IMR-90 (cell line): ENCODE results near the gene NAA80. TPM values are rescaled to one million over a fixed set of nuclear protein-coding genes. Genes with fewer than 3 reads are reported as not detected.

Source experiments
- ATAC-seq: fragments of 200-7000 bp; cut with Tn5 transposase; 2 replicates; pipeline ENCODE4 v1.9.1; 2020; ENCODE audit warnings: low read depth, mild to moderate bottlenecking, moderate library complexity
- BruUV-seq: library from RNA; stranded (reverse); fragments of 400-500 nt; replicated peaks from 2 replicates; lab custom pipeline; 2021; lab: Mats Ljungman, UMichigan
- CTCF ChIA-PET: fragments of 300-600 bp; formaldehyde crosslinking; extraction: SDS; loops from one replicate; lab custom pipeline; 2021; ENCODE audit warnings: antibody characterized with exemption; lab: Yijun Ruan, JAX
- POLR2A ChIA-PET: fragments of 300-600 bp; sonication (Branson Sonifier 250); formaldehyde crosslinking; loops from one replicate; lab custom pipeline; 2022; ENCODE audit warnings: antibody characterized with exemption; ENCODE audit not compliant: unreplicated experiment; lab: Charles Lee
- DNase-seq: peaks from one replicate; pipeline ENCODE4 v3.0.0; 2013
- H2AFZ ChIP-seq: replicated peaks from 2 replicates; pipeline ENCODE3; 2013; ENCODE audit warnings: low read length, mild to moderate bottlenecking; ENCODE audit not compliant: poor library complexity
- H2AK5ac ChIP-seq: 2 replicates; pipeline ENCODE4 v1.6.1; 2013; ENCODE audit warnings: low read depth, low read length, inconsistent platforms
- H2AK9ac ChIP-seq: replicated peaks from 2 replicates; pipeline ENCODE3; 2013; ENCODE audit warnings: mild to moderate bottlenecking, low read depth, low read length, moderate library complexity; ENCODE audit not compliant: poor library complexity
- H2BK120ac ChIP-seq: 2 replicates; pipeline ENCODE4 v1.6.1; 2013; ENCODE audit warnings: low read depth, low read length, inconsistent platforms
- H2BK15ac ChIP-seq: 3 replicates; pipeline ENCODE4 v1.6.1; 2013; ENCODE audit warnings: low read depth, low read length, inconsistent platforms
- H2BK20ac ChIP-seq: 2 replicates; pipeline ENCODE4 v1.6.1; 2013; ENCODE audit warnings: low read depth, mild to moderate bottlenecking, inconsistent platforms, low read length, moderate library complexity
- H2BK5ac ChIP-seq: 2 replicates; pipeline ENCODE4 v1.6.1; 2013; ENCODE audit warnings: mild to moderate bottlenecking, low read depth, low read length, inconsistent platforms; ENCODE audit not compliant: poor library complexity, severe bottlenecking
- H3K14ac ChIP-seq: replicated peaks from 2 replicates; pipeline ENCODE4 v1.6.1; 2013; ENCODE audit warnings: low read depth, low read length, inconsistent platforms
- H3K18ac ChIP-seq: 2 replicates; pipeline ENCODE4 v1.6.1; 2013; ENCODE audit warnings: low read depth, low read length, control low read depth
- H3K23ac ChIP-seq: 2 replicates; pipeline ENCODE4 v1.6.1; 2013; ENCODE audit warnings: low read depth, low read length, inconsistent platforms
- H3K27ac ChIP-seq: 2 replicates; pipeline ENCODE4 v1.5.1; 2013; ENCODE audit warnings: mild to moderate bottlenecking, control low read depth, low read length; ENCODE audit not compliant: insufficient read depth
- H3K27me3 ChIP-seq: 2 replicates; pipeline ENCODE4 v1.6.1; 2013; ENCODE audit warnings: low read length; ENCODE audit not compliant: control insufficient read depth, insufficient read depth
- H3K36me3 ChIP-seq: 2 replicates; pipeline ENCODE4 v1.6.1; 2013; ENCODE audit warnings: low read length, mixed read lengths; ENCODE audit not compliant: control insufficient read depth, insufficient read depth
- H3K4ac ChIP-seq: 2 replicates; pipeline ENCODE4 v1.6.1; 2013; ENCODE audit warnings: low read depth, low read length, inconsistent platforms
- H3K4me1 ChIP-seq: 2 replicates; pipeline ENCODE4 v1.6.1; 2013; ENCODE audit warnings: low read length, mixed read lengths; ENCODE audit not compliant: control insufficient read depth, insufficient read depth
- H3K4me2 ChIP-seq: 2 replicates; pipeline ENCODE4 v1.6.1; 2013; ENCODE audit warnings: low read depth, mild to moderate bottlenecking, control low read depth, low read length, moderate library complexity
- H3K4me3 ChIP-seq: 2 replicates; pipeline ENCODE4 v1.5.1; 2013; ENCODE audit warnings: low read depth, mild to moderate bottlenecking, control low read depth, low read length, moderate library complexity; ENCODE audit not compliant: insufficient read depth
- H3K56ac ChIP-seq: 2 replicates; pipeline ENCODE4 v1.6.1; 2013; ENCODE audit warnings: low read length, inconsistent platforms; ENCODE audit not compliant: insufficient read depth; ENCODE audit errors: extremely low read depth
- H3K79me1 ChIP-seq, 2 experiments: 2 replicates each; pipeline ENCODE4 v1.6.1; 2013; ENCODE audit warnings: low read length in 2 of 2, inconsistent platforms in 1 of 2, low read depth in 1 of 2
- H3K9ac ChIP-seq: 2 replicates; pipeline ENCODE4 v1.6.1; 2013; ENCODE audit warnings: low read depth, low read length, control low read depth
- H3K9me1 ChIP-seq: 2 replicates; pipeline ENCODE4 v1.6.1; 2013; ENCODE audit warnings: low read length, inconsistent platforms; ENCODE audit not compliant: insufficient read depth
- H3K9me3 ChIP-seq: 2 replicates; pipeline ENCODE4 v1.6.1; 2013; ENCODE audit warnings: low read length; ENCODE audit not compliant: control insufficient read depth, insufficient read depth
- H4K20me1 ChIP-seq: 2 replicates; pipeline ENCODE4 v1.6.1; 2013; ENCODE audit warnings: low read length, inconsistent platforms; ENCODE audit not compliant: insufficient read depth
- H4K5ac ChIP-seq: 2 replicates; pipeline ENCODE4 v1.6.1; 2013; ENCODE audit warnings: mild to moderate bottlenecking, low read depth, low read length, control low read depth
- H4K8ac ChIP-seq, 2 experiments: 2 replicates each; pipeline ENCODE4 v1.6.1; 2013; ENCODE audit warnings: low read depth in 2 of 2, low read length in 2 of 2, control low read depth in 1 of 2, inconsistent platforms in 1 of 2
- H4K91ac ChIP-seq: 2 replicates; pipeline ENCODE4 v1.6.1; 2013; ENCODE audit warnings: low read depth, low read length, inconsistent platforms; ENCODE audit not compliant: insufficient read depth
- CEBPB ChIP-seq: IDR thresholded peaks from 2 replicates; pipeline ENCODE4 v1.6.1; 2012; ENCODE audit warnings: low read depth, low read length, improper control_type of control experiment
- CHD1 ChIP-seq: IDR thresholded peaks from 2 replicates; pipeline ENCODE4 v1.6.1; 2012; ENCODE audit warnings: low read depth, low read length, improper control_type of control experiment
- FOS ChIP-seq: fragments of 150-350 bp; IDR thresholded peaks from 2 replicates; pipeline ENCODE4 v1.6.1; 2016; ENCODE audit warnings: low read depth, low read length
- MAFK ChIP-seq: IDR thresholded peaks from 2 replicates; pipeline ENCODE4 v1.6.1; 2012; ENCODE audit warnings: low read depth, low read length, improper control_type of control experiment
- MAZ ChIP-seq: IDR thresholded peaks from 2 replicates; pipeline ENCODE4 v1.6.1; 2012; ENCODE audit warnings: low read depth, mild to moderate bottlenecking, low read length, improper control_type of control experiment, moderate library complexity, borderline replicate concordance
- POLR2A ChIP-seq: IDR thresholded peaks from 2 replicates; pipeline ENCODE4 v1.6.1; 2012; ENCODE audit warnings: mild to moderate bottlenecking, low read depth, low read length
- RAD21 ChIP-seq: IDR thresholded peaks from 2 replicates; pipeline ENCODE4 v1.6.1; 2012; ENCODE audit warnings: low read length, improper control_type of control experiment
- RCOR1 ChIP-seq: IDR thresholded peaks from 2 replicates; pipeline ENCODE4 v1.6.1; 2012; ENCODE audit warnings: mild to moderate bottlenecking, low read length, improper control_type of control experiment; ENCODE audit not compliant: insufficient replicate concordance
- RFX5 ChIP-seq: IDR thresholded peaks from 2 replicates; pipeline ENCODE4 v1.8.0; 2012; ENCODE audit warnings: low read depth, mild to moderate bottlenecking, low read length, moderate library complexity
- SMC3 ChIP-seq: fragments of 150-350 bp; IDR thresholded peaks from 2 replicates; pipeline ENCODE4 v1.6.1; 2016; ENCODE audit warnings: low read depth, mild to moderate bottlenecking, antibody characterized with exemption, low read length, moderate library complexity
- whole genome bisulfite sequencing, 2 experiments: methylation state at CpG; one replicate each; pipeline versions ENCODE4 v1.1.5 to v1.1.7; 2013; ENCODE audit warnings: missing lambda C conversion rate in 2 of 2; ENCODE audit not compliant: insufficient read length in 1 of 2; ENCODE audit errors: extremely low coverage in 2 of 2; 5-methylcytosine and 5-hydroxymethylcytosine counted together
- dilution Hi-C: fragments of 300-500 bp; cut with HindIII; formaldehyde crosslinking; loops from one replicate; pipeline ENCODE4 v1.14.3; 2018; ENCODE audit warnings: low sequenced_read_pairs; ENCODE audit not compliant: unreplicated experiment
- in situ Hi-C: fragments of 300-500 bp; cut with MboI; formaldehyde crosslinking; loops from 3 replicates; pipeline ENCODE4 v1.14.3; 2019; ENCODE audit warnings: low sequenced_read_pairs, inconsistent platforms, mixed read lengths
- intact Hi-C: fragments of 100-400 bp; cut with micrococcal nuclease; formaldehyde crosslinking; loops from 2 replicates; pipeline ENCODE4 v1.10.0; 2022
- polyA plus RNA-seq, 3 experiments: library from polyadenylated mRNA; depleted of rRNA; stranded (reverse); fragments of >200 nt; gene quantifications; 2 replicates each; pipeline ENCODE4 v1.2.3, GENCODE V29; 2012; ENCODE audit warnings: low replicate concordance in 1 of 3
- total RNA-seq: library from RNA; depleted of rRNA; stranded (reverse); fragments of >200 nt; gene quantifications from 2 replicates; pipeline ENCODE4 v1.2.3, GENCODE V29; 2012
- TF ChIP-seq, protein P1 (sequence below): fragments of 150-350 bp; IDR thresholded peaks from 2 replicates; pipeline ENCODE4 v1.6.1; 2017; ENCODE audit warnings: mild to moderate bottlenecking, antibody characterized with exemption, low read length, low read depth
- TF ChIP-seq, protein P2 (sequence below): fragments of 150-350 bp; IDR thresholded peaks from 2 replicates; pipeline ENCODE4 v1.6.1; 2016; ENCODE audit warnings: low read depth, mild to moderate bottlenecking, low read length, moderate library complexity, borderline replicate concordance

Gene NAA80
- total and polyA plus RNA-seq, 2 of the 4 experiments (the other 2 are of a cell fraction): 5.0 to 14.4 TPM

DNA sequence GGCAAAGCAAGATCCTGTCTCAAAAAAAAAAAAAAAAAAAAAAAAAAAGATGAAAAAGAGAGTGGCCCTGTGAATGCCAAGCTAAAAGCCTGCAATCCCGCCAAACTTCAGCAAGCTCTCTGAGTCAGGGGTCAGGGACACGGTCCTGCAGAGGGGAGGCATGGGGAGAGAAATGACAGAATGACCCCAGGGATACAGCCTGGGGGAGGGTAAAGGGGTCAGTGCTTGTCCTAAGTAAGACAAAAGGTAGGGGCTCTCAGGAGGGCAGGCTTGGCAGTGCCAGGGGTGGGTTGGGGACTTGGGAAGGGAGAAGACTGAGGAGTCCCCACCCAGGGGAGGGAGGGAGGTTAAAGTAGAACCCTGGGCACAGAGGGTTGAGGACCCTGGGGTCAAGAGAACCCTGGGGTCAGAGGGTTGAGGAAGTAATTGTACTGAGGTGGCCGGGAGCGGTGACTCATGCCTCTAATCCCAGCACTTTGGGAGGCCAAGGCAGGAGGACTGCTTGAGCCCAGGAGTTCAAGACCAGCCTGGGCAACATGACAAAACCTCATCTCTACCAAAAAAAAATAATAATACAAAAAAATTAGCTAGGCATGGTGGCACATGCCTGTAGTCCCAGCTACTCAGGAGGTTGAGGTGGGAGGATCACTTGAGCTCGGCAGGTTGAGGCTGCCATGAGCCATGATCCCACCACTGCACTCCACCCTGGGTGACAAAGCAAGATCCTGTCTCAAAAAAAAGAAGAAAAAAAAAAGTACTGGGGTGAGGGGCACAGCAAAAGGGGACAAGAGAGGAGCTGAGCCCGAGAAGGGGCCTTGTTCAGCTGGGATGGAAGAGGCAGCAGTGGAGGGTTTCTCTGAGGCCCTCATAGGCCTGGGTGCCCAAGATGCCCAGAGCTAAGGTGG lies 35.5 kb downstream of the NAA80 start:
- Histone ChIP-seq H2AK9ac (peak overlapping the region; percentile 86), H4K91ac (peak overlapping the region; percentile 83), H3K79me1 (peaks cover 6 to 58% of the 10 kb centered on the region in 2 experiments; a peak in 3 of 4 replicates), H3K56ac (peak overlapping the region; percentile 58), H2AFZ (peak overlapping the region; percentile 63), H3K36me3 (no peaks in the 10 kb centered on the region; the same call in 1 of the 2 replicates), H4K8ac (peak overlapping the region; percentile 48 to 89; a peak in 3 of 4 replicates), H3K4me3 (no peak overlapping the region), H3K23ac (peak overlapping the region; percentile 61), H2AK5ac (peak overlapping the region; percentile 82), H4K20me1 (no peaks in the 10 kb centered on the region), H3K18ac (peak overlapping the region; percentile 83), H3K14ac (peak overlapping the region; percentile 79), H3K9ac (peak overlapping the region; percentile 44), H3K9me3 (no peaks in the 10 kb centered on the region), H2BK20ac (peak overlapping the region; percentile 73), H4K5ac (peak overlapping the region; percentile 78), H3K9me1 (peaks cover 35% of the 10 kb centered on the region), H2BK15ac (peak overlapping the region; percentile 67; the same call in 1 of the 3 replicates), H3K27me3 (no peaks in the 10 kb centered on the region), H2BK5ac (peak overlapping the region; percentile 80), H3K4me1 (peaks cover 58% of the 10 kb centered on the region), H3K4ac (peak overlapping the region; percentile 88), H3K4me2 (peak overlapping the region; percentile 45), H3K27ac (peak overlapping the region; percentile 90), H2BK120ac (peak overlapping the region; percentile 80)
- WGBS, 2 experiments: 57% methylated on average over 1 of the region's 6 CpGs; no CpG with 5 or more reads in 1 of the 2 experiments
- CTCF ChIA-PET: interaction anchor here (1.0 to 1.7 kb wide), 2 partner anchors 17 to 38 kb away, joined by 5 to 7 read pairs; no protein-coding TSS in a partner anchor
- in situ Hi-C loops: no loop called here
- dilution Hi-C loops: no loop called here
- TF ChIP-seq MAFK (no peak), CEBPB (no peak), FOS (no peak), RFX5 (no peak), RAD21 (no peak), SMC3 (no peak), MAZ (no peak), CHD1 (no peak), POLR2A (no peak), RCOR1 (no peak)
- TF ChIP-seq, protein P1, sequence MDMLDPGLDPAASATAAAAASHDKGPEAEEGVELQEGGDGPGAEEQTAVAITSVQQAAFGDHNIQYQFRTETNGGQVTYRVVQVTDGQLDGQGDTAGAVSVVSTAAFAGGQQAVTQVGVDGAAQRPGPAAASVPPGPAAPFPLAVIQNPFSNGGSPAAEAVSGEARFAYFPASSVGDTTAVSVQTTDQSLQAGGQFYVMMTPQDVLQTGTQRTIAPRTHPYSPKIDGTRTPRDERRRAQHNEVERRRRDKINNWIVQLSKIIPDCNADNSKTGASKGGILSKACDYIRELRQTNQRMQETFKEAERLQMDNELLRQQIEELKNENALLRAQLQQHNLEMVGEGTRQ: no peak
- TF ChIP-seq, protein P2, sequence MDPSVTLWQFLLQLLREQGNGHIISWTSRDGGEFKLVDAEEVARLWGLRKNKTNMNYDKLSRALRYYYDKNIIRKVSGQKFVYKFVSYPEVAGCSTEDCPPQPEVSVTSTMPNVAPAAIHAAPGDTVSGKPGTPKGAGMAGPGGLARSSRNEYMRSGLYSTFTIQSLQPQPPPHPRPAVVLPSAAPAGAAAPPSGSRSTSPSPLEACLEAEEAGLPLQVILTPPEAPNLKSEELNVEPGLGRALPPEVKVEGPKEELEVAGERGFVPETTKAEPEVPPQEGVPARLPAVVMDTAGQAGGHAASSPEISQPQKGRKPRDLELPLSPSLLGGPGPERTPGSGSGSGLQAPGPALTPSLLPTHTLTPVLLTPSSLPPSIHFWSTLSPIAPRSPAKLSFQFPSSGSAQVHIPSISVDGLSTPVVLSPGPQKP: no peak
- intact Hi-C loops: loop anchor here (5.0 kb wide), 1 partner anchor 59 kb away; the partner anchor contains the start of gene HYAL2
- DNase-seq: no peak
- ATAC-seq: no peak
- POLR2A ChIA-PET: interaction anchor here (0.6 to 0.7 kb wide), 2 partner anchors 28 to 1993 kb away, joined by 3 to 4 read pairs; no protein-coding TSS in a partner anchor
- BruUV-seq: no TSS peak
